AG10803 (cell line): ENCODE measurements around the gene TTC23.
"Not testable (repeated sequence)": the region's sequence is repeated elsewhere in the genome, so short reads cannot be mapped to it uniquely, and the experiment has no call there.

Source experiments
- DNase-seq: peaks from one replicate; pipeline ENCODE4 v3.0.0; 2010; ENCODE audit warnings: low read depth
- H3K4me3 ChIP-seq: 2 replicates; pipeline ENCODE4 v1.5.1; 2011; ENCODE audit warnings: mild to moderate bottlenecking, low read length, control low read depth
- TF ChIP-seq, protein P1 (sequence below): conservative IDR thresholded peaks from 2 replicates; pipeline ENCODE4 v1.5.1; 2011; ENCODE audit warnings: mild to moderate bottlenecking, low read length, control low read depth, inconsistent platforms

TTC23 gene

DNA sequence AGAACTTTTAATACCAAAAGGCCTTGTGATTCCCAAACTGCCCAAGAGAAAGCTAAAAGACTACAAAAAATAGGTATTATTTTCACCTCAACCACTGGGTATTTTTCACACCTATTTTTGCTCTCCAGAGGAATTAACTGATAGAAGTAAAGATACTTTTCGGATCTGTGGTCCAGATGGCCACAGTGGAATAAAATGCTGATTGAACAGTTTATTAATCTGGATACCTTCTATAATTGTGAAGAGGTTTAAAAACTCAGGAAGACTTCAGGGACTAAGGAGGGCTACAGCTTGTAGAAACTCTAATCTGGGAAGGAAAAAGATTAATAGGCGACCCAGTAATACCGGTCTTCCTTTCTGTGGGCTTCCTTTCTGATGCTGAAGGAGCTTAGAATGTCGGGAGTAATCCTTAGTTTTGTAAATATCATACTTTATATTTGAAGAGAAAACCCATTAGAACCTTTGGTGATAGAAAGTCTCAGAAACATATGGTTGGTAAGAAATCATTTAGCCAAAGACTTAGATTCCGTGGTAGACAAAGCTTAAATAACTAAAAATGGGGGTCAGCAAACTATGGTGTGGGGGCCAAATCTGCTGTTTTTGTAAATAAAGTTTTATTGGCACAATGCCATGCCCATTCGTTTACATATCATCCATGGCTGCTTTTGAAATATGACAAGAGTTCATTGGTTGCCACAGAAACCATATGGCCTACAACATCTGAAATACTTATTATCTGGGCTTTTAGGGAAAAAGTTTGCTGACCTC, 47.8 kb downstream of the TTC23 start:
- DNase-seq = no peak
- no peak overlapping the region for H3K4me3 ChIP-seq
- TF ChIP-seq, protein P1, sequence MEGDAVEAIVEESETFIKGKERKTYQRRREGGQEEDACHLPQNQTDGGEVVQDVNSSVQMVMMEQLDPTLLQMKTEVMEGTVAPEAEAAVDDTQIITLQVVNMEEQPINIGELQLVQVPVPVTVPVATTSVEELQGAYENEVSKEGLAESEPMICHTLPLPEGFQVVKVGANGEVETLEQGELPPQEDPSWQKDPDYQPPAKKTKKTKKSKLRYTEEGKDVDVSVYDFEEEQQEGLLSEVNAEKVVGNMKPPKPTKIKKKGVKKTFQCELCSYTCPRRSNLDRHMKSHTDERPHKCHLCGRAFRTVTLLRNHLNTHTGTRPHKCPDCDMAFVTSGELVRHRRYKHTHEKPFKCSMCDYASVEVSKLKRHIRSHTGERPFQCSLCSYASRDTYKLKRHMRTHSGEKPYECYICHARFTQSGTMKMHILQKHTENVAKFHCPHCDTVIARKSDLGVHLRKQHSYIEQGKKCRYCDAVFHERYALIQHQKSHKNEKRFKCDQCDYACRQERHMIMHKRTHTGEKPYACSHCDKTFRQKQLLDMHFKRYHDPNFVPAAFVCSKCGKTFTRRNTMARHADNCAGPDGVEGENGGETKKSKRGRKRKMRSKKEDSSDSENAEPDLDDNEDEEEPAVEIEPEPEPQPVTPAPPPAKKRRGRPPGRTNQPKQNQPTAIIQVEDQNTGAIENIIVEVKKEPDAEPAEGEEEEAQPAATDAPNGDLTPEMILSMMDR = no peak

DNA sequence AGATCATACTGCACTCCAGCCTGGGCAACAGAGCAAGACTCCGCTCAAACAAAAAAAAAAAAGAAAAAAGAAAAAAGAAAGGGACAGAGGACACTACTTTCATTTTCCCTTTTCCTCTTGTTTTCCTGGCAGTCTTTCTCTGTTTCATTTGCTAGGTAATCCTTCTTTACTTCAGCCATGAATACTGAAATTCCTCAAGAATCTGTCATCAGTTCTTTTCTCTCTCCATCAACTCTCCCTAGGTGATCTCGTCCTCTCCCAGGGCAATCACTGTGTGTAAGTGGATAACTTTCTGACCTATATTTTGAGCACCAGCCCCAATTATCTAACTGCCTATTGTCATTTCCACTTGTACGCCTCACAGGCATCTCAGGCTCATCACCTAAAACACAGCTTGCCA, 51.5 kb downstream of the TTC23 start:
- H3K4me3 ChIP-seq = no peak overlapping the region
- DNase-seq = peak; percentile 15
- TF ChIP-seq, protein P1 = no peak

DNA sequence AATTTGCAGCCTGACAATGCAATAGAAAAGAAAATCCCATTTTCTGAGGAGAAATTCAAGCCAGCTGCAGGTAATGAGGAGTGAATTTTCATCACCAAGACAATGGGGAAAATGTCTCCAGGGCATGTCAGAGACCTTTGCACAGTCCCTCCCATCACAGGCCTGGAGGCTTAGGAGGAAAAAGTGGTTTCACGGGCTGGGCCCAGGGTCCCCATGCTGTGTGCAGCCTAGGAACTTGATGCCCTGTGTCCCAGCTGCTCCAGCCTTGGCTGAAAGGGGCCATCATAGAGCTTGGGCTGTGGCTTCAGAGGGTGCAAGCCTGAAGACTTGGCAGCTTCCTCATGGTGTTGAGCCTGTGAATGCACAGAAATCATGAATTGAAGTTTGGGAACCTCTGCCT, 57.2 kb downstream of the TTC23 start:
- DNase-seq, H3K4me3 ChIP-seq: not testable (repeated sequence)

DNA sequence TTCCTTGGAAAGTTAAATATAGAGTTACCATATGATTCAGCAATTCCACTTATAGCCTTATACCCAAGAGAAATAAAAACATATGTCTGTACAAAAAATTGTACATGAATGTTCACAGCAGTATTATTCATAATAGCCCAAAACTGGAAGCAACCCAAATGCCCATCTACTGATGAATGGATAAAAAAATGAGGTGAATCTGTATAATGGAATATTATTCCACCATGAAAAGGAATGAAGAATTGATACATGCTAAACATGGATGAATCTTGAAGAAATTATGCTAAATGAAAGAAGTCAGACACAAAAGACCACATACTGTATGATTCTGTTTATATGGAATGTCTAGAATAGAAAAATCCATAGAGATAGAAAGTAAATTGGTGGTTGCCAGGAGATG, 61.4 kb downstream of the TTC23 start:
- TF ChIP-seq, protein P1 = no peak
- no peak overlapping the region for H3K4me3 ChIP-seq
- DNase-seq = peak; percentile 43

DNA sequence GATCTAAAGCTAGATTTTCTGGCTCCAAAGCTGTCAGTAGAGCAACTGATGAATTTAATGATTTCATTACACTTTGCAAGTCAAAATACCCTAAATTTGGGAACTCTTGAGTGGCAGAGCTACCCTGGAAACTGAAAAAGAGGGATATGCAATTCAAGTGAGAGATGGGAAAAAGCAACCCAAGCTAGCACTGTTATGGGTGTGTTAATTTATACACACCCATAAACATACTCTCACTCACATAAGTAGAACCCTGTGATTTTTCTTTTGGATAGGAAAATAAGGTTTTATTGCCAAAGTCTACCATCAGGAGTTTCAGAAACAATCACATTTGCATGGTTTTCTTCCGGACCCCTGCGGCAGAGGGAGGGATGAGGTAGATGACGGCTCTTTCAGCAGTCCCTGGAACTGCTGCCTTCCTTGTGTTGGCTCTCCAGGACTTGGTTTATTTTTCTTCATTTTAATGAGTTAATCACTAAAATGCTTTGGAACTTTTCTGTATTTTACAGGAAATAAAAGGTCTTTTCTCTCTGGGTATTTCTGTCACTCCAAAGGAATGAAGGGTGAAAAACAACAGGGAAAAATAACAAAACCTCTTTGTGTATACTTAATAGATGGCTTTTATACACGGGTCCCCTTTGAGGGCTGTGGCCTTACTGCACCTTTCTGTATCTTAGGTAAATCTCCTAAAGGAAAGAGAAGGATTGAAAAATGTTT, 63.8 kb downstream of the TTC23 start:
- TF ChIP-seq, protein P1 = no peak
- no peak for DNase-seq
- H3K4me3 ChIP-seq = no peak overlapping the region

DNA sequence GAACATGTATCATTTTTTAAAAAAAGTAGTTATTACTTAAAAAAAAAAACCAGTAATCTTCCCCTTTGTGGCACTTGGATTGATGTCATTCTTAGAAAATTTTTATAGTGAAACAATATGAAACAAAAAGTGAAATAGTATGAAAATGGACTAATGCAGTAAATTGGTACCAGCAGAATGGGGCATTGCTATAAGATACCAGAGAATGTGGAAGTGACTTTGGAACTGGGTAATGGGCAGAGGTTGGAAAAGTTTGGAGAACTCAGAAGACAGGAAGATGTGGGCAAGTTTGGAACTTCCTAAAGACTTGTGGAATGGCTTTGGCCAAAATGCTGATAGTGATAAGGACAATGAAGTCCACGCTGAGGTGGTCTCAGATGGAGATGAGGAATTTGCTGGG, 66.6 kb downstream of the TTC23 start:
- DNase-seq = no peak
- H3K4me3 ChIP-seq = no peak overlapping the region
- TF ChIP-seq, protein P1 = no peak

DNA sequence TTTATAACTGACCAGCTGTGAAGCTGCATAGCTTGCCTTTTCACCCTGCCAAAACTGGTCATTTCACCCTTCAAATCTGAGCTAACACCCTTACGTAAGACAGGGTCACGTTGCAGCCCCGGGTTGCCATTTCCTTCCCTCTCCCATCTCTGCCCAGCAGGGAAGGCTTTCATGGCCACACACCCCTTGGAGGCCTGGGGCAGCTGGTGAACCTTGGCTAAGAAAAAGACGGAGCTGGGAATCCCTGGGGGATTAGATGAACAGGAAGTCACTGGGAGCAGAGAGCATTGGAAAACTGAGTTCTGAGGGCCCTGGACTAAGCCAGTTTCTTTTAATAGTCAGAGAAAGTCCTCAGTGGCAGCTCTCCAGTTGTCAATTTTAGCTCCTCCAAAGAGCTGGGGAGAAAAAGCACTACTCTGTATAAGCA, 67.8 kb downstream of the TTC23 start:
- DNase-seq = no peak
- TF ChIP-seq, protein P1 = no peak
- no peak overlapping the region for H3K4me3 ChIP-seq
